ENCODE data around the gene UMAD1.

DNA sequence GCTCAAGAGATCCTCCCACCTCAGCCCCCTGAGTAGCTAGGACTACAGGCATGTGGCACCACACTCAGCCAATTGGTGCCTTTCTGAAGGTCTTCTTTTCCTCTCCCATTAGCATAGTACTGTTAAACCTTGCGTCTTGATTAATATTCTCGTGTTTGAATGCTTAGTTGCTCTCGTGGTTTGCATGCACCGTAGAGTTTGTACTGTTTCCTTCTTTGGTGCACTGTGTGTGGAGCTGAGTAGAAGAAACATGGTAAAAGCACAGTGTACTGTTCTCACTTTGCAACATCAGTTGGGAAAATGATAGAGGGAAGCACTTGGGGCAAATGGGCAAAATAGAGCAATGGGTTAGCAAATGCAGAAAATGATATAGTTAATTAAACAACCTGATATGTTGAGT, 105.4 kb downstream of the UMAD1 start:
- TF ChIP-seq POLR2A (IDR thresholded peaks at IDR 0.05; ENCODE audit: low read depth, low read length) (no peak), FOS (IDR thresholded peaks at IDR 0.05; ENCODE audit: low read depth, low read length) (no peak), MXI1 (IDR thresholded peaks at IDR 0.05; ENCODE audit: borderline replicate concordance, low read depth, low read length) (no peak), RAD21 (IDR thresholded peaks at IDR 0.05; ENCODE audit: low read length) (no peak), NFE2L2 (IDR thresholded peaks at IDR 0.05; ENCODE audit: low read depth, low read length) (no peak), MAFK (IDR thresholded peaks at IDR 0.05; ENCODE audit: low read depth, low read length) (no peak), BHLHE40 (IDR thresholded peaks at IDR 0.05; ENCODE audit: low read depth, low read length) (no peak), CHD1 (IDR thresholded peaks at IDR 0.05; ENCODE audit: low read depth, low read length) (no peak), SMC3 (IDR thresholded peaks at IDR 0.05; ENCODE audit: low read depth, low read length) (no peak), RFX5 (IDR thresholded peaks at IDR 0.05; ENCODE audit: low read depth, low read length) (no peak), RCOR1 (IDR thresholded peaks at IDR 0.05; ENCODE audit: insufficient replicate concordance, low read length) (no peak)
- TF ChIP-seq, protein P1, sequence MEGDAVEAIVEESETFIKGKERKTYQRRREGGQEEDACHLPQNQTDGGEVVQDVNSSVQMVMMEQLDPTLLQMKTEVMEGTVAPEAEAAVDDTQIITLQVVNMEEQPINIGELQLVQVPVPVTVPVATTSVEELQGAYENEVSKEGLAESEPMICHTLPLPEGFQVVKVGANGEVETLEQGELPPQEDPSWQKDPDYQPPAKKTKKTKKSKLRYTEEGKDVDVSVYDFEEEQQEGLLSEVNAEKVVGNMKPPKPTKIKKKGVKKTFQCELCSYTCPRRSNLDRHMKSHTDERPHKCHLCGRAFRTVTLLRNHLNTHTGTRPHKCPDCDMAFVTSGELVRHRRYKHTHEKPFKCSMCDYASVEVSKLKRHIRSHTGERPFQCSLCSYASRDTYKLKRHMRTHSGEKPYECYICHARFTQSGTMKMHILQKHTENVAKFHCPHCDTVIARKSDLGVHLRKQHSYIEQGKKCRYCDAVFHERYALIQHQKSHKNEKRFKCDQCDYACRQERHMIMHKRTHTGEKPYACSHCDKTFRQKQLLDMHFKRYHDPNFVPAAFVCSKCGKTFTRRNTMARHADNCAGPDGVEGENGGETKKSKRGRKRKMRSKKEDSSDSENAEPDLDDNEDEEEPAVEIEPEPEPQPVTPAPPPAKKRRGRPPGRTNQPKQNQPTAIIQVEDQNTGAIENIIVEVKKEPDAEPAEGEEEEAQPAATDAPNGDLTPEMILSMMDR (conservative IDR thresholded peaks at IDR 0.05; ENCODE audit: low read depth, low read length), result no peak
- TF ChIP-seq, protein P2, sequence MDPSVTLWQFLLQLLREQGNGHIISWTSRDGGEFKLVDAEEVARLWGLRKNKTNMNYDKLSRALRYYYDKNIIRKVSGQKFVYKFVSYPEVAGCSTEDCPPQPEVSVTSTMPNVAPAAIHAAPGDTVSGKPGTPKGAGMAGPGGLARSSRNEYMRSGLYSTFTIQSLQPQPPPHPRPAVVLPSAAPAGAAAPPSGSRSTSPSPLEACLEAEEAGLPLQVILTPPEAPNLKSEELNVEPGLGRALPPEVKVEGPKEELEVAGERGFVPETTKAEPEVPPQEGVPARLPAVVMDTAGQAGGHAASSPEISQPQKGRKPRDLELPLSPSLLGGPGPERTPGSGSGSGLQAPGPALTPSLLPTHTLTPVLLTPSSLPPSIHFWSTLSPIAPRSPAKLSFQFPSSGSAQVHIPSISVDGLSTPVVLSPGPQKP (IDR thresholded peaks at IDR 0.05; ENCODE audit: borderline replicate concordance, low read depth, low read length), result no peak
- TF ChIP-seq, protein P3, sequence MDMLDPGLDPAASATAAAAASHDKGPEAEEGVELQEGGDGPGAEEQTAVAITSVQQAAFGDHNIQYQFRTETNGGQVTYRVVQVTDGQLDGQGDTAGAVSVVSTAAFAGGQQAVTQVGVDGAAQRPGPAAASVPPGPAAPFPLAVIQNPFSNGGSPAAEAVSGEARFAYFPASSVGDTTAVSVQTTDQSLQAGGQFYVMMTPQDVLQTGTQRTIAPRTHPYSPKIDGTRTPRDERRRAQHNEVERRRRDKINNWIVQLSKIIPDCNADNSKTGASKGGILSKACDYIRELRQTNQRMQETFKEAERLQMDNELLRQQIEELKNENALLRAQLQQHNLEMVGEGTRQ (IDR thresholded peaks at IDR 0.05; ENCODE audit: low read depth, low read length), result no peak
